Measurements from ENCODE around the gene DLL3.

DNA sequence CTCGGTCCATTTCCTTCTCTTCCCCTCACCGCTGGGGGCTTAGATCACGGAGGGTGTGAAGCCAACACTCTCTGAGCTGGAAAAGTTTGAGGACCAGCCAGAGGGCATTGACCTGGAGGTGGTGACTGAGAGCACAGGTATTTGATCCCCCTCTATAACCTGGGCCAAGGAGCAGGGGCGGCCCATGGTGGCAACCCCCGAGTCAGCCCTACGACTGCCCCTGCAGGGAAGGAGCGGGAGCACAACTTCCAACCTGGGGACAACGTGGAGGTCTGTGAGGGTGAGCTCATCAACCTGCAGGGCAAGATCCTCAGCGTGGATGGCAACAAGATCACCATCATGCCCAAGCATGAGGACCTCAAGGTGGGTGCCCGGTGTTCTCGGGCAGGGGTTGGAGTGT is 29.7 kb upstream of the DLL3 start:
- TF ChIP-seq, protein P1, sequence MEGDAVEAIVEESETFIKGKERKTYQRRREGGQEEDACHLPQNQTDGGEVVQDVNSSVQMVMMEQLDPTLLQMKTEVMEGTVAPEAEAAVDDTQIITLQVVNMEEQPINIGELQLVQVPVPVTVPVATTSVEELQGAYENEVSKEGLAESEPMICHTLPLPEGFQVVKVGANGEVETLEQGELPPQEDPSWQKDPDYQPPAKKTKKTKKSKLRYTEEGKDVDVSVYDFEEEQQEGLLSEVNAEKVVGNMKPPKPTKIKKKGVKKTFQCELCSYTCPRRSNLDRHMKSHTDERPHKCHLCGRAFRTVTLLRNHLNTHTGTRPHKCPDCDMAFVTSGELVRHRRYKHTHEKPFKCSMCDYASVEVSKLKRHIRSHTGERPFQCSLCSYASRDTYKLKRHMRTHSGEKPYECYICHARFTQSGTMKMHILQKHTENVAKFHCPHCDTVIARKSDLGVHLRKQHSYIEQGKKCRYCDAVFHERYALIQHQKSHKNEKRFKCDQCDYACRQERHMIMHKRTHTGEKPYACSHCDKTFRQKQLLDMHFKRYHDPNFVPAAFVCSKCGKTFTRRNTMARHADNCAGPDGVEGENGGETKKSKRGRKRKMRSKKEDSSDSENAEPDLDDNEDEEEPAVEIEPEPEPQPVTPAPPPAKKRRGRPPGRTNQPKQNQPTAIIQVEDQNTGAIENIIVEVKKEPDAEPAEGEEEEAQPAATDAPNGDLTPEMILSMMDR (IDR thresholded peaks at IDR 0.05) = no peak
- TF ChIP-seq POLR2A (IDR thresholded peaks at IDR 0.05) (no peak), POLR2AphosphoS5 (IDR thresholded peaks at IDR 0.05) (no peak), EP300 (IDR thresholded peaks at IDR 0.05) (no peak)
